K562 (cell line): Measurements from ENCODE around the gene ARHGEF16.

ENCODE experiments used
- CEBPB ChIP-seq: fragments of 450-650 bp; IDR thresholded peaks from 2 replicates; pipeline ENCODE4 v1.6.1; 2016; ENCODE audit warnings: missing genetic modification characterization, missing compliant biosample characterization
- CHD2 ChIP-seq: IDR thresholded peaks from 2 replicates; pipeline ENCODE4 v1.6.1; 2011; ENCODE audit warnings: low read depth, low read length
- CSDE1 ChIP-seq, 2 experiments: fragments of 450-650 bp; IDR thresholded peaks; 2 replicates each; pipeline ENCODE4 v1.6.1; 2016; ENCODE audit warnings: mild to moderate bottlenecking in 1 of 2
- CTCF ChIP-seq, 3 experiments: IDR thresholded peaks in 2 of 3; conservative IDR thresholded peaks in 1 of 3; 2 replicates each; pipeline ENCODE4 v1.5.1; 2011 to 2012; ENCODE audit warnings: low read length in 3 of 3, mild to moderate bottlenecking in 3 of 3, control low read depth in 2 of 3, improper control_type of control experiment in 1 of 3, inconsistent platforms in 1 of 3, low read depth in 1 of 3, mixed read lengths in 1 of 3, moderate library complexity in 1 of 3; ENCODE audit not compliant: insufficient read depth in 2 of 3
- FOXM1 ChIP-seq, 2 experiments: fragments of 450-650 bp in 1 of 2; sonication (generic) in 1 of 2; formaldehyde crosslinking in 1 of 2; IDR thresholded peaks; 2 replicates each; pipeline versions ENCODE4 v1.6.1 to v1.9.0; 2017 to 2022; ENCODE audit warnings: low read depth in 2 of 2, mild to moderate bottlenecking in 2 of 2, missing genetic modification reagents in 1 of 2, moderate library complexity in 1 of 2
- HCFC1 ChIP-seq: IDR thresholded peaks from 2 replicates; pipeline ENCODE4 v1.6.1; 2012; ENCODE audit warnings: low read depth, low read length, improper control_type of control experiment
- HEY1 ChIP-seq: fragments of 250-450 bp; sonication (Bioruptor Pico); IDR thresholded peaks from 2 replicates; pipeline ENCODE4 v1.5.0; 2020; ENCODE audit warnings: mild to moderate bottlenecking, moderate library complexity, borderline replicate concordance
- LARP7 ChIP-seq: fragments of 450-650 bp; IDR thresholded peaks from 2 replicates; pipeline ENCODE4 v1.6.1; 2016
- PATZ1 ChIP-seq: fragments of 250-450 bp; sonication (Bioruptor Pico); IDR thresholded peaks from 2 replicates; pipeline ENCODE4 v1.5.0; 2020; ENCODE audit warnings: mild to moderate bottlenecking, borderline replicate concordance
- PKNOX1 ChIP-seq: fragments of 450-650 bp; IDR thresholded peaks from 2 replicates; pipeline ENCODE4 v1.6.1; 2016
- REST ChIP-seq, 2 experiments: fragments of 450-650 bp; formaldehyde crosslinking in 1 of 2; IDR thresholded peaks; 2 replicates each; pipeline versions ENCODE4 v1.4.0 to v1.6.1; 2014 to 2020; ENCODE audit warnings: mild to moderate bottlenecking in 2 of 2, borderline replicate concordance in 1 of 2, low read depth in 1 of 2
- ZNF197 ChIP-seq: fragments of 200-800 bp; sonication (Bioruptor generic); IDR thresholded peaks from 2 replicates; pipeline ENCODE4 v1.6.1; 2016; ENCODE audit warnings: low read depth, missing genetic modification characterization, missing compliant biosample characterization
- ZNF830 ChIP-seq: fragments of 250-450 bp; sonication (Bioruptor Pico); IDR thresholded peaks from 2 replicates; pipeline ENCODE4 v1.5.0; 2021; ENCODE audit warnings: mild to moderate bottlenecking

- TF ChIP-seq CTCF (IDR thresholded peaks at IDR 0.05 in 2 of 3, conservative IDR thresholded peaks at IDR 0.05 in 1 of 3; ENCODE audit: insufficient read depth in 2 of 3, low read depth in 1 of 3, low read length in 3 of 3) = peak; percentile 28 to 47 (median 42); a peak in 4 of 6 replicates
- no peak for TF ChIP-seq ZNF830 (CRISPR knock-in tag)
- no peak for TF ChIP-seq PATZ1 (CRISPR knock-in tag)
- no peak for TF ChIP-seq CEBPB (tag)
- TF ChIP-seq LARP7 = no peak
- TF ChIP-seq ZNF197 (CRISPR knock-in tag) = no peak
- no peak for TF ChIP-seq HCFC1
- no peak for TF ChIP-seq PKNOX1
- no peak for TF ChIP-seq CSDE1 (IDR thresholded peaks at IDR 0.05)
- TF ChIP-seq FOXM1 (IDR thresholded peaks at IDR 0.05; ENCODE audit: low read depth) = no peak
- no peak for TF ChIP-seq FOXM1 (CRISPR knock-in tag; IDR thresholded peaks at IDR 0.05; ENCODE audit: low read depth)
- no peak for TF ChIP-seq HEY1 (CRISPR knock-in tag)
- no peak for TF ChIP-seq REST (IDR thresholded peaks at IDR 0.05; ENCODE audit: borderline replicate concordance)
- TF ChIP-seq REST (CRISPR knock-in tag; IDR thresholded peaks at IDR 0.05; ENCODE audit: low read depth) = no peak
- TF ChIP-seq CHD2 = no peak
These were observed 27.9 kb downstream of the ARHGEF16 start for GRCh38 chr1:3482378-3482849.
